VCaP (cell line): Measurements from ENCODE around the gene XBP1.

Experiments used
- H3K27ac ChIP-seq: fragments of 450-650 bp; 2 replicates; pipeline ENCODE4 v1.5.1; 2017
- CTCF ChIP-seq: fragments of 450-650 bp; conservative IDR thresholded peaks from 2 replicates; pipeline ENCODE4 v1.5.1; 2017; ENCODE audit warnings: mild to moderate bottlenecking, moderate library complexity

XBP1 gene

GRCh38 chr22:28774378-28774777 is 26.0 kb downstream of the XBP1 start:
- H3K27ac ChIP-seq, result peak overlapping the region; percentile 93; the same call in 1 of the 2 replicates
- no peak for TF ChIP-seq CTCF

- peak overlapping the region; percentile 93 for H3K27ac ChIP-seq
- no peak for TF ChIP-seq CTCF
These were observed 26.9 kb downstream of the XBP1 start for GRCh38 chr22:28773461-28773867.

GRCh38 chr22:28772633-28773460 is 27.5 kb downstream of the XBP1 start, which contains the start of gene CCDC117:
CCDC117 (plus strand) TSS chr22:28772695; CDS start chr22:28772850, 155 bp downstream.
- H3K27ac ChIP-seq, result peak within 1 kb of the TSS; percentile 93
- TF ChIP-seq CTCF, result peak; percentile 73

- no peak for TF ChIP-seq CTCF
- H3K27ac ChIP-seq, result no peak overlapping the region
These were observed 29.1 kb downstream of the XBP1 start for GRCh38 chr22:28771195-28771791.

- no peak overlapping the region for H3K27ac ChIP-seq
- no peak for TF ChIP-seq CTCF
These were observed 30.8 kb downstream of the XBP1 start for GRCh38 chr22:28769394-28770085.

GRCh38 chr22:28768701-28769393 is 31.5 kb downstream of the XBP1 start:
- TF ChIP-seq CTCF, result no peak

More at GRCh38 chr22:28768701-28769393, 31.5 kb downstream of the XBP1 start:
- H3K27ac ChIP-seq, result no peak overlapping the region
